CD4-positive, alpha-beta memory T cell (primary cell): Measurements from ENCODE around the gene KIDINS220. TPM values are rescaled to one million over a fixed set of nuclear protein-coding genes. Genes with fewer than 3 reads are reported as not detected.

Source experiments
- CTCF ChIA-PET: fragments of 350-600 bp; sonication (Branson Sonifier 250); formaldehyde crosslinking; loops from one replicate; lab custom pipeline; 2021; ENCODE audit warnings: inconsistent platforms; ENCODE audit not compliant: partially characterized antibody; lab: Charles Lee
- POLR2A ChIA-PET: fragments of 350-600 bp; sonication (Branson Sonifier 250); formaldehyde crosslinking; loops from one replicate; lab custom pipeline; 2021; ENCODE audit not compliant: partially characterized antibody; lab: Charles Lee
- DNase-seq, 5 donors: peaks; one replicate each; pipeline versions ENCODE4 v3.0.0 to v3.0.0-alpha.2; 2020 to 2022; ENCODE audit warnings: mixed read lengths in 1 of 5
- H3K27ac ChIP-seq: one replicate; pipeline ENCODE4 v1.7.0; 2013; ENCODE audit warnings: low read depth, low read length
- H3K27me3 ChIP-seq: 2 replicates; pipeline ENCODE4 v1.7.0; 2013; ENCODE audit warnings: mild to moderate bottlenecking, low read length, moderate library complexity; ENCODE audit not compliant: insufficient read depth
- H3K36me3 ChIP-seq: 2 replicates; pipeline ENCODE4 v1.7.0; 2013; ENCODE audit warnings: mild to moderate bottlenecking, low read length, moderate library complexity; ENCODE audit not compliant: insufficient read depth
- H3K4me1 ChIP-seq: 2 replicates; pipeline ENCODE4 v1.7.0; 2013; ENCODE audit warnings: mild to moderate bottlenecking, low read length, moderate library complexity; ENCODE audit not compliant: insufficient read depth
- H3K4me3 ChIP-seq, 2 donors: one replicate each; pipeline ENCODE4 v1.7.0; 2013; ENCODE audit warnings: low read length in 2 of 2, mild to moderate bottlenecking in 1 of 2
- H3K9me3 ChIP-seq, 2 donors: one replicate each; pipeline ENCODE4 v1.7.0; 2013; ENCODE audit warnings: low read length in 2 of 2, control low read depth in 1 of 2; ENCODE audit not compliant: control insufficient read depth in 1 of 2
- H3K27ac Mint-ChIP-seq, 7 donors: one replicate each; pipeline ENCODE4 v1.8.0; 2020 to 2021; ENCODE audit warnings: mixed read lengths in 7 of 7, mild to moderate bottlenecking in 6 of 7, inconsistent platforms in 3 of 7, moderate library complexity in 3 of 7
- H3K27me3 Mint-ChIP-seq, 2 donors: one replicate each; pipeline ENCODE4 v1.8.0; 2020 to 2021; ENCODE audit warnings: mixed read lengths in 2 of 2
- H3K36me3 Mint-ChIP-seq, 2 donors: one replicate each; pipeline ENCODE4 v1.8.0; 2020 to 2021; ENCODE audit warnings: mixed read lengths in 2 of 2, inconsistent platforms in 1 of 2, mild to moderate bottlenecking in 1 of 2
- H3K4me1 Mint-ChIP-seq, 4 donors: one replicate each; pipeline ENCODE4 v1.8.0; 2020 to 2021; ENCODE audit warnings: mixed read lengths in 4 of 4, mild to moderate bottlenecking in 1 of 4
- H3K4me3 Mint-ChIP-seq, 8 donors: one replicate each; pipeline ENCODE4 v1.8.0; 2020 to 2021; ENCODE audit warnings: mixed read lengths in 8 of 8, mild to moderate bottlenecking in 7 of 8, moderate library complexity in 6 of 8, inconsistent platforms in 3 of 8
- H3K9me3 Mint-ChIP-seq, 8 donors: one replicate each; pipeline ENCODE4 v1.8.0; 2020 to 2021; ENCODE audit warnings: mixed read lengths in 8 of 8, mild to moderate bottlenecking in 5 of 8, inconsistent platforms in 3 of 8, moderate library complexity in 1 of 8
- intact Hi-C: fragments of 100-400 bp; cut with micrococcal nuclease; formaldehyde crosslinking; loops from one replicate; pipeline ENCODE4 v1.15.1; 2023
- polyA plus RNA-seq, 2 donors: library from polyadenylated mRNA; unstranded; fragments of 300-500 nt; fragmentation: Illumina TruSeq; gene quantifications; one replicate each; pipeline ENCODE4 v1.2.3, GENCODE V29; 2021
- total RNA-seq, 2 experiments: library from RNA; stranded (reverse); gene quantifications; one replicate each; pipeline ENCODE4 v1.2.3, GENCODE V29; 2021

KIDINS220 gene
- total and polyA plus RNA-seq, 4 experiments from 2014 or later: 15.0 to 52.3 (median 39.8) TPM

DNA sequence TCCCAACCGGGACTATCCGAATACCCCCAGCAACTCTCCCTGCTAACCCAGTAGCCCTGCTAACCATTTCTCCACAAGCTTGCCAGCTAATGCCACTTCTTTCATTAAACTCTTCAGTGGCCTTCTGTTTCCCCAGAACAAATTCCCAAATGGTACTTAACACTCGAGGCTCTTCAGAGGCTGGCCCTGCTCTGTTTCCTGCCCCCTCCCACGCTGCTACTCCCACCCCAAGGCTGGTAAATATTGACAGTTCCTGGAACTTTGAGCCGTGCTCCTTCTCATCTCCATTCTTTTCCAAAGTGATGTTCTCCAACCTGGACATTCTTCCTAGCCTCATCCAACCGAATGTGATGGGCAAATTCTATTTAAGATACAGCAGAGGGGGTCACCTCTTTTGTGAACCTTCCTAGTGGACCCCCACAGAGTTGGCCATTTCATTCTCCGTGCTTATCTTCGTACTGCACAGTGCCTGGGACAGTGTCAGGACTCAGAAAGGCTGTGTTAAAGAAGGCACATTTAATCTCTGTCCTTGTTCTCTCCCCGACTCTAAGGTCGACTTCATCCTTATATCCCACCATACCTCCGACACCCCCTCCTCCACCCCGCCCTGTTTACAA is 3.2 kb upstream of the KIDINS220 start:
- peaks cover 17% of the 10 kb centered on the region for H3K4me1 ChIP-seq
- no peak overlapping the region for H3K4me3 ChIP-seq
- intact Hi-C loops: no loop called here
- H3K27me3 ChIP-seq: no peaks in the 10 kb centered on the region
- H3K4me1 Mint-ChIP-seq: peaks cover 11 to 31% (median 20%) of the 10 kb centered on the region in 4 donors
- no peaks in the 10 kb centered on the region for H3K9me3 ChIP-seq
- H3K36me3 Mint-ChIP-seq: peaks cover 0 to 5% of the 10 kb centered on the region in 2 donors
- POLR2A ChIA-PET: no interaction called here
- no peaks in the 10 kb centered on the region for H3K36me3 ChIP-seq
- no peaks in the 10 kb centered on the region for H3K9me3 Mint-ChIP-seq
- peak overlapping the region in 1 of 7 donors; percentile 68 for H3K27ac Mint-ChIP-seq
- peaks cover 6 to 8% of the 10 kb centered on the region in 2 donors for H3K27me3 Mint-ChIP-seq
- CTCF ChIA-PET: no interaction called here
- peak overlapping the region in 2 of 8 donors; percentile 12 to 47 for H3K4me3 Mint-ChIP-seq
- DNase-seq: no peak
- no peak overlapping the region for H3K27ac ChIP-seq

DNA sequence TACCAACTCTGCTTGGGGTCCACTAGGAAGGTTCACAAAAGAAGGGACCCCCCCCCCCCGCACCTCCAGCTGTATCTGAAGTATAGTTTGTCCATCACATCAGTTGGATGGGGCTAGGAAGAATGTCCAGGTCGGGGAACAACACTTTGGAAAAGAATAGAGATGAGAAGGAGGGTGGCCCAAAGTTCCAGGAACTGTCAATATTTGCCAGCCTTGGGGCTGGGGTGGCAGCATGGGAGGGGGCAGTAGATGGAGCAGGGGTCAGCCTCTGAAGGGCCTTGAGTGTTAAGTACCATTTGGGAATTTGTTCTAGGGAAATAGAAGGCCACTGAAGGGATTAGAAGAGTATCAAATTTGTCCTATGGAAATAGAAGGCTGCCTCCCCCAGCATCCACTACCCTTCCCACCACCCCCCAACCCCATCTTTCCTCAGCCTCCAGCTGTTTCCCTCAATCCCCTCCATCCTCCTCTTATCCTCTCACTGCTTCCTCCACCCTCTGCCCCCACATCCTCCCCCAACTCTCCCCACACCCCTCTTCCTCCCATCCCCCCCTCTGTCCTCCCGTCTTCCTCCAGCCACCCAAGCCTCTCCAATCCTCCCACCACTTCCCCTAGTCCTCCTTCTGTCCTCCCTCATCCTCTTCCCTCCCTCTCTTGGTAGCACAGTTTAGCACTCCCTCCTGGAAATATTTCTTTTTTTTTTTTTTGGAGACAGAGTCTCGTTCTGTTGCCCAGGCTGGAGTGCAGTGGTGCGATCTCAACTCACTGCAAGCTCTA is 2.0 kb upstream of the KIDINS220 start:
- Mint-ChIP-seq H3K36me3 (peaks cover 0 to 5% of the 10 kb centered on the region in 2 donors), H3K27ac (no peak overlapping the region), H3K4me1 (peaks cover 20 to 43% (median 31%) of the 10 kb centered on the region in 4 donors), H3K4me3 (peak overlapping the region in 3 of 8 donors; percentile 44 to 57 (median 45)), H3K27me3 (peaks cover 0 to 4% of the 10 kb centered on the region in 2 donors), H3K9me3 (no peaks in the 10 kb centered on the region)
- H3K27ac ChIP-seq: no peak overlapping the region
- DNase-seq: no peak
- H3K36me3 ChIP-seq: no peaks in the 10 kb centered on the region
- ChIA-PET CTCF (no interaction called here), POLR2A (no interaction called here)
- intact Hi-C loops: loop anchor here (5.0 to 10.0 kb wide), 4 partner anchors 157 to 1608 kb away; partner anchors contain the start of genes ID2, MBOAT2 and ODC1
- H3K4me1 ChIP-seq: peaks cover 28% of the 10 kb centered on the region
- no peaks in the 10 kb centered on the region for H3K9me3 ChIP-seq
- H3K27me3 ChIP-seq: no peaks in the 10 kb centered on the region
- H3K4me3 ChIP-seq: no peak overlapping the region

DNA sequence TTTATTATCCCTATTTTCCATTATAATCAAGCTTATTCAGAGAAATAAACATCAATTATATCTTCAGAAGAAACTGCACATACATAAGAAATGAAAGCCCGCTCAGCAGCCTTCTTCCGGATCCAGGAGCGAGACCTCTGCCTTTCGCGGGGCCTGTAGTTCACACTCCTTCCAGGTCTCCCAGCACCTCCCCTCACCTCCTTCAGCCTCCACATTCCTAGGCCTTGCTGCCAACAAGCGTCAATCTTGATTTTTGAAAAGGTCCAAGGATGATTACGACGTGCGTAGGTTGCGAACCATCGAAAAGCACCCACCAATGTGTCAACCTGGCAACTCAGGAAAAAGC is 355 bp upstream of the KIDINS220 start:
- peak overlapping the region; percentile 68 to 100 (median 100) for H3K4me3 Mint-ChIP-seq
- ChIA-PET CTCF (no interaction called here), POLR2A (interaction anchor here (0.7 to 2.3 kb wide), 2 partner anchors 17 to 155 kb away, joined by 4 to 8 read pairs; partner anchors contain the start of gene ID2)
- DNase-seq: peak in 1 of 5 donors; percentile 45
- Histone ChIP-seq H3K9me3 (no peaks in the 10 kb centered on the region), H3K4me3 (no peak overlapping the region), H3K4me1 (peaks cover 38% of the 10 kb centered on the region), H3K27me3 (no peaks in the 10 kb centered on the region), H3K27ac (no peak overlapping the region), H3K36me3 (no peaks in the 10 kb centered on the region)
- no peaks in the 10 kb centered on the region for H3K9me3 Mint-ChIP-seq
- peaks cover 31 to 57% (median 42%) of the 10 kb centered on the region in 4 donors for H3K4me1 Mint-ChIP-seq
- H3K27me3 Mint-ChIP-seq: peaks cover 0 to 1% of the 10 kb centered on the region in 2 donors
- intact Hi-C loops: loop anchor here (5.0 to 10.0 kb wide), 4 partner anchors 155 to 1610 kb away; partner anchors contain the start of genes ID2, MBOAT2 and ODC1
- H3K36me3 Mint-ChIP-seq: peaks cover 0 to 5% of the 10 kb centered on the region in 2 donors
- peak overlapping the region in 2 of 7 donors; percentile 48 to 87 for H3K27ac Mint-ChIP-seq

DNA sequence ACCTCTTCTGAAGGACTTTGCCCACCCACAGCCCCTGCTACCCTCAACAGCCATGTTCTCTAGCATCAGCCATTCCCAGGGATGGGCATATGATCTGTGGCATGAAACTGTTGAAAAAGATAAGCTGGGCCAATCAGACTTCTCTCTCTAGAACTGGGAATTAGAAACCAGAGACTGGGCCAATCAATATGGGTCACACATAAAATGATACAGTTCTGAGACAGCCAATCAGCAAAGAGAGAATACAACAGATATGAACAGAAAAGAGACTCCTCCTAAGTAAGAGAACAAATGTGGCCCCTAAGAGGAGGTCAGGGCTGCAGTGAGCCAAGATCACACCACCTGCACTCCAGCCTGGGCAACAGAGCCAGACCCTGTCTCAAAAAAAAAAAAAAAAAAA is 2.1 kb downstream of the KIDINS220 start:
- CTCF ChIA-PET: no interaction called here
- Mint-ChIP-seq H3K27me3 (no peaks in the 10 kb centered on the region), H3K4me1 (peaks cover 46 to 76% (median 64%) of the 10 kb centered on the region in 4 donors), H3K36me3 (peaks cover 0 to 5% of the 10 kb centered on the region in 2 donors), H3K9me3 (no peaks in the 10 kb centered on the region), H3K4me3 (peak overlapping the region in 7 of 8 donors; percentile 4 to 100 (median 90)), H3K27ac (peak overlapping the region in 3 of 7 donors; percentile 10 to 87 (median 11))
- H3K27me3 ChIP-seq: no peaks in the 10 kb centered on the region
- H3K4me1 ChIP-seq: peaks cover 54% of the 10 kb centered on the region
- no peak overlapping the region for H3K27ac ChIP-seq
- POLR2A ChIA-PET: no interaction called here
- no peaks in the 10 kb centered on the region for H3K36me3 ChIP-seq
- H3K9me3 ChIP-seq: no peaks in the 10 kb centered on the region
- intact Hi-C loops: loop anchor here (5.0 to 10.0 kb wide), 4 partner anchors 153 to 1612 kb away; partner anchors contain the start of genes ID2, MBOAT2 and ODC1
- no peak for DNase-seq
- no peak overlapping the region for H3K4me3 ChIP-seq

DNA sequence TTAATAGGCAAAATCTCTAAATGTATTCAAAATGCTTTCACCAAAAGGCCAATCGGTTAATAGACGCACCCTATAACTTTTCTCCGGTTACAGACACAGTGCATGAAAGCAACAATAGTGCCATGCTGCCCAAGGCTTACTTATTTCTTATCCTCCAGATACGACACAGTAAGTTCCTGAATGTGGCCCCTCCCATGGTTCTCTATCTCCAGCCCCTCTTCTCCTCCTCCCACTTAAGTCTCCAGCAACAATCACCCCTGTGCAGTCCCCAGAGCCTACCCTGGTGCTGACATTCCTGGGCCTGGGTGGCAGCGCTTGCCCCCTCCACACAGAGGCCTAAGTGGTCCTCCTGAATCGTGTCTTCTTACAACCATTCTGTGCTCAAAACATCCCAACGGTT is 3.6 kb downstream of the KIDINS220 start:
- no peak for DNase-seq
- H3K27me3 ChIP-seq: no peaks in the 10 kb centered on the region
- peak overlapping the region in 4 of 8 donors; percentile 18 to 61 (median 26) for H3K4me3 Mint-ChIP-seq
- H3K4me3 ChIP-seq: no peak overlapping the region
- no peaks in the 10 kb centered on the region for H3K27me3 Mint-ChIP-seq
- H3K36me3 Mint-ChIP-seq: peaks cover 1 to 7% of the 10 kb centered on the region in 2 donors
- peaks cover 54 to 85% (median 73%) of the 10 kb centered on the region in 4 donors for H3K4me1 Mint-ChIP-seq
- ChIA-PET POLR2A (no interaction called here), CTCF (no interaction called here)
- intact Hi-C loops: loop anchor here (10.0 kb wide), 1 partner anchor 349 kb away; no protein-coding TSS in a partner anchor
- H3K9me3 ChIP-seq: no peaks in the 10 kb centered on the region
- H3K36me3 ChIP-seq: no peaks in the 10 kb centered on the region
- H3K27ac ChIP-seq: no peak overlapping the region
- H3K4me1 ChIP-seq: peaks cover 60% of the 10 kb centered on the region
- peak overlapping the region in 1 of 7 donors; percentile 33 for H3K27ac Mint-ChIP-seq
- no peaks in the 10 kb centered on the region for H3K9me3 Mint-ChIP-seq

DNA sequence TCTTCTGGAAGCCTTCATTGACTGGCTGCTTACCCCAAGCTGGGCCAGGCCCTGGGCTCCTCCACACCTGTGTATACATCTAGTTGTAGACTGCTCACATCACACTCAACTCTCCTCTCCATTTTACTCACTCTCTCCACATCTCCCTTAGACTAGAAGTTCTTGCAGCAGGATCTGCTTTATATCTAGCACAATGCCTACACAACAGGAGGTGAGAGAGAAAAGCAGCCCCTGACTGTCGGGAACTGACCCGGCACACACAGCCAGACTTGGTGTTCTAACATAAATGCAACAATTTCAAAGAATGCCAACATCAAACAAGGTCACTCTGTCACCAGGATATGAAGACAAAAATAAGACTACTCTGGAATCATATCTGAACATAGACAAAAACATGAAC is 5.9 kb downstream of the KIDINS220 start:
- CTCF ChIA-PET: no interaction called here
- peaks cover 62 to 82% (median 71%) of the 10 kb centered on the region in 4 donors for H3K4me1 Mint-ChIP-seq
- H3K9me3 ChIP-seq: no peaks in the 10 kb centered on the region
- no peaks in the 10 kb centered on the region for H3K36me3 ChIP-seq
- H3K27ac ChIP-seq: no peak overlapping the region
- H3K4me3 ChIP-seq: no peak overlapping the region
- H3K4me1 ChIP-seq: peaks cover 53% of the 10 kb centered on the region
- intact Hi-C loops: loop anchor here (10.0 kb wide), 1 partner anchor 347 kb away; no protein-coding TSS in a partner anchor
- H3K36me3 Mint-ChIP-seq: peaks cover 9 to 16% of the 10 kb centered on the region in 2 donors
- no peaks in the 10 kb centered on the region for H3K9me3 Mint-ChIP-seq
- no peak for DNase-seq
- no peaks in the 10 kb centered on the region for H3K27me3 ChIP-seq
- peak overlapping the region in 1 of 7 donors; percentile 36 for H3K27ac Mint-ChIP-seq
- peak overlapping the region in 2 of 8 donors; percentile 15 to 37 for H3K4me3 Mint-ChIP-seq
- no peaks in the 10 kb centered on the region for H3K27me3 Mint-ChIP-seq
- POLR2A ChIA-PET: no interaction called here

DNA sequence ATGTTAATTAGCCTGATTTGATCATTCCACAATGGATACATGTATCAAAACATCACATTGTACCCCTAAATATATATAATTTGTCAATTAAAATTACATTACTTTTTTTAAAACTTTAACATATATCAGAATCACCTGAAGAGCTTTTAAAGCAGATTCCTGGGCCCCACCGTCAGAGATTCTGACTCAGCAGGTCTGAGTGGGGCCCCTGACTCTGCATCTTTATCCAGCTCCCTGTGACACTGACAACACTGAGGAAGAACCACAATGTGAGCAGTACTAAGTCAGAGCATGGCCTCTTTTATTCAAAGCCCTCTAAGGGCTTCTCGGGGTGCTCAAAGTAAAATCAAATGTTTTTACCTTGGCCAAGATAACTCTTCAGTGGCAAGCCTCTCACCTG is 9.7 kb downstream of the KIDINS220 start:
- Mint-ChIP-seq H3K4me1 (peaks cover 33 to 47% (median 39%) of the 10 kb centered on the region in 4 donors), H3K27me3 (no peaks in the 10 kb centered on the region), H3K9me3 (no peaks in the 10 kb centered on the region), H3K27ac (no peak overlapping the region), H3K36me3 (peaks cover 15 to 28% of the 10 kb centered on the region in 2 donors), H3K4me3 (no peak overlapping the region)
- no peak overlapping the region for H3K27ac ChIP-seq
- no peak overlapping the region for H3K4me3 ChIP-seq
- intact Hi-C loops: no loop called here
- DNase-seq: no peak
- POLR2A ChIA-PET: no interaction called here
- CTCF ChIA-PET: interaction anchor here (1.1 kb wide), 1 partner anchor 12 kb away, joined by 4 read pairs; no protein-coding TSS in a partner anchor
- peaks cover 7% of the 10 kb centered on the region for H3K36me3 ChIP-seq
- no peaks in the 10 kb centered on the region for H3K9me3 ChIP-seq
- peaks cover 21% of the 10 kb centered on the region for H3K4me1 ChIP-seq
- H3K27me3 ChIP-seq: no peaks in the 10 kb centered on the region
